Thyroid gland (tissue), 4 donors: ENCODE data around the gene MED27. TPM values are rescaled to one million over a fixed set of nuclear protein-coding genes. Genes with fewer than 3 reads are reported as not detected.

Experiments used
- DNase-seq, 2 donors: peaks; one replicate each; pipeline ENCODE4 v3.0.0-alpha.2; 2019
- H3K27ac ChIP-seq, 3 donors: fragments of 200-600 bp; sonication (generic); 1 replicate in 2 of 3; 2 replicates in 1 of 3; pipeline ENCODE4 v1.5.1; 2016 to 2019; ENCODE audit warnings: mild to moderate bottlenecking in 1 of 3, moderate library complexity in 1 of 3
- H3K27me3 ChIP-seq: fragments of 200-600 bp; sonication (generic); one replicate; pipeline ENCODE4 v1.5.1; 2019
- H3K36me3 ChIP-seq, 2 donors: fragments of 200-600 bp; sonication (generic); one replicate each; pipeline ENCODE4 v1.5.1; 2016 to 2019
- H3K4me1 ChIP-seq, 2 donors: fragments of 200-600 bp; sonication (generic); one replicate each; pipeline ENCODE4 v1.5.1; 2017 to 2019
- H3K4me3 ChIP-seq, 3 donors: fragments of 200-600 bp; sonication (generic); replicated peaks in 1 of 3; 1 replicate in 2 of 3; 2 replicates in 1 of 3; pipeline ENCODE4 v1.5.1; 2016; ENCODE audit warnings: mild to moderate bottlenecking in 1 of 3
- H3K9me3 ChIP-seq: fragments of 200-600 bp; sonication (generic); one replicate; pipeline ENCODE4 v1.5.1; 2017
- POLR2A ChIP-seq, 2 donors: fragments of 450-650 bp; IDR thresholded peaks; one replicate each; pipeline ENCODE4 v1.6.1; 2017; ENCODE audit warnings: antibody characterized with exemption in 2 of 2, mild to moderate bottlenecking in 2 of 2, moderate library complexity in 1 of 2
- WGBS, 2 donors: methylation state at CpG; one replicate each; pipeline ENCODE4 v1.1.5; 2017; 5-methylcytosine and 5-hydroxymethylcytosine counted together
- intact Hi-C: fragments of 100-400 bp; cut with DNase I; formaldehyde crosslinking; loops from one replicate; pipeline ENCODE4 v1.15.1; 2023
- total RNA-seq, 4 donors: library from RNA; depleted of rRNA; stranded (reverse); fragments of >200 nt; gene quantifications; one replicate each; pipeline ENCODE4 v1.2.3, GENCODE V29; 2016
- TF ChIP-seq, protein P1 (sequence below), 6 experiments: fragments of 200-600 bp in 3 of 6; fragments of 450-650 bp in 3 of 6; sonication (generic) in 3 of 6; IDR thresholded peaks; one replicate each; pipeline ENCODE4 v1.5.1; 2016 to 2019; ENCODE audit warnings: antibody characterized with exemption in 6 of 6, mild to moderate bottlenecking in 2 of 6, inconsistent platforms in 1 of 6, moderate library complexity in 1 of 6

The MED27 gene
- total RNA-seq, 4 donors from 2014 or later: 15.3 to 19.5 (median 16.7) TPM

DNA sequence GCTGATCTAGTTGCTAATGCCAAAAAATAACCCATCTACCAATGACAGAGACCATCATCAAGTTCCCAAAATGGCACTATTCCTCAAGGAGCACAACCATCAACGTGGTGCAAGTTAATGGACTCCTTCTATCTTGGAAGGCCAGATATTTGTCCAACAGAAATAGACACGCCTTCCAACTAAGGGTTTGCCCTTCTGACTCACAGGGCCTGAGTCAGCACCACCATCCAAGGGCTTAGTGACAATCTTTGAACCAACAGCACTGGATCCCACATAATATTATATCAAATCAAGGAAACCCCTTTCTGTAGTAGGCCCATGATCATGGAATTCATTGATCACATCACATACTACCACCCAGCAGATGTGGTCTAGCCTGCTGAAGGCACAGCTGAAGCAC lies 84.3 kb downstream of the MED27 start:
- Histone ChIP-seq H3K4me1 (no peaks in the 10 kb centered on the region), H3K27me3 (no peaks in the 10 kb centered on the region), H3K9me3 (no peaks in the 10 kb centered on the region), H3K4me3 (no peak overlapping the region), H3K27ac (no peak overlapping the region), H3K36me3 (no peaks in the 10 kb centered on the region)
- DNase-seq: no peak
- 100% methylated on average over 2 of the region's 2 CpGs for WGBS, 2 donors
- no peak for TF ChIP-seq POLR2A (IDR thresholded peaks at IDR 0.05)
- TF ChIP-seq, protein P1, sequence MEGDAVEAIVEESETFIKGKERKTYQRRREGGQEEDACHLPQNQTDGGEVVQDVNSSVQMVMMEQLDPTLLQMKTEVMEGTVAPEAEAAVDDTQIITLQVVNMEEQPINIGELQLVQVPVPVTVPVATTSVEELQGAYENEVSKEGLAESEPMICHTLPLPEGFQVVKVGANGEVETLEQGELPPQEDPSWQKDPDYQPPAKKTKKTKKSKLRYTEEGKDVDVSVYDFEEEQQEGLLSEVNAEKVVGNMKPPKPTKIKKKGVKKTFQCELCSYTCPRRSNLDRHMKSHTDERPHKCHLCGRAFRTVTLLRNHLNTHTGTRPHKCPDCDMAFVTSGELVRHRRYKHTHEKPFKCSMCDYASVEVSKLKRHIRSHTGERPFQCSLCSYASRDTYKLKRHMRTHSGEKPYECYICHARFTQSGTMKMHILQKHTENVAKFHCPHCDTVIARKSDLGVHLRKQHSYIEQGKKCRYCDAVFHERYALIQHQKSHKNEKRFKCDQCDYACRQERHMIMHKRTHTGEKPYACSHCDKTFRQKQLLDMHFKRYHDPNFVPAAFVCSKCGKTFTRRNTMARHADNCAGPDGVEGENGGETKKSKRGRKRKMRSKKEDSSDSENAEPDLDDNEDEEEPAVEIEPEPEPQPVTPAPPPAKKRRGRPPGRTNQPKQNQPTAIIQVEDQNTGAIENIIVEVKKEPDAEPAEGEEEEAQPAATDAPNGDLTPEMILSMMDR (IDR thresholded peaks at IDR 0.05): no peak
- intact Hi-C loops: no loop called here

DNA sequence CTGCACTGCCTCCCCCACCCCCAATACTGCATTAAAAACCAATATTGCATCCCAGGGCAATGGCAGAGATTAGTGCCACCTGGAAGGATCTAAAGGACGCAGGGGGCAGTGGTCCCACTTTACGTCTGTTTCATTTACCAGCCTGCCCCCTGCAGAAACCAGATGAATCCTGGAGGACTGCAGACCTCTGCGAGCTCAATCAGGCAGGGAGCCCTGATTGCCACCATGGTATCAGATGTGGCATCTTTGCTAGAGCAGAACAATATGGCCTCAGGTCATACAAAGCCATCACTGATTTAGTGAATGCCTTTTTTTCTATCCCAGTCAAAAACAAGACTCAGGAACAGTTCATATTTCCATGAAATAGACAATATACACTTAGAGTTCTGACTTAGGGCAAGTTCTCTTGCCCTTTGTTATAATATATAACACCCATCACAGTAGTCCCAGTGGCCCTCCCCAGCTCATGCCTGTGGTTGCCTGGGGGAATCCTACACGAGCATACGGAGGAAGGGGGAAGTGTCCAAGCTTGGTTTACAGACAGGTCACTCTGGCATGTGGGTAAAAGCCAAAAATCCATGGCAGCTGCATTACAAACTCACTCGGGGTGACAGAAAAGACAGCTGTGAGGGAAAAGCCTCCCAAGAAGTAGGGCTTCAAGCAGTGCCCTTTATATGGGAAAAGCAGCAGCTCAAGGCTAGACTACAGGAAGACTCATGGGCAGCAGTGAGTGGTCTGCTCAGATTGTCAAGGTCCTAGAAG lies 85.1 kb downstream of the MED27 start:
- Histone ChIP-seq H3K27me3 (no peaks in the 10 kb centered on the region), H3K4me3 (no peak overlapping the region), H3K27ac (no peak overlapping the region), H3K4me1 (no peaks in the 10 kb centered on the region), H3K36me3 (no peaks in the 10 kb centered on the region), H3K9me3 (no peaks in the 10 kb centered on the region)
- TF ChIP-seq POLR2A (IDR thresholded peaks at IDR 0.05): no peak
- TF ChIP-seq, protein P1 (IDR thresholded peaks at IDR 0.05): no peak
- intact Hi-C loops: no loop called here
- WGBS, 2 donors: 79 to 80% methylated on average over 6 of the region's 6 CpGs
- DNase-seq: no peak

DNA sequence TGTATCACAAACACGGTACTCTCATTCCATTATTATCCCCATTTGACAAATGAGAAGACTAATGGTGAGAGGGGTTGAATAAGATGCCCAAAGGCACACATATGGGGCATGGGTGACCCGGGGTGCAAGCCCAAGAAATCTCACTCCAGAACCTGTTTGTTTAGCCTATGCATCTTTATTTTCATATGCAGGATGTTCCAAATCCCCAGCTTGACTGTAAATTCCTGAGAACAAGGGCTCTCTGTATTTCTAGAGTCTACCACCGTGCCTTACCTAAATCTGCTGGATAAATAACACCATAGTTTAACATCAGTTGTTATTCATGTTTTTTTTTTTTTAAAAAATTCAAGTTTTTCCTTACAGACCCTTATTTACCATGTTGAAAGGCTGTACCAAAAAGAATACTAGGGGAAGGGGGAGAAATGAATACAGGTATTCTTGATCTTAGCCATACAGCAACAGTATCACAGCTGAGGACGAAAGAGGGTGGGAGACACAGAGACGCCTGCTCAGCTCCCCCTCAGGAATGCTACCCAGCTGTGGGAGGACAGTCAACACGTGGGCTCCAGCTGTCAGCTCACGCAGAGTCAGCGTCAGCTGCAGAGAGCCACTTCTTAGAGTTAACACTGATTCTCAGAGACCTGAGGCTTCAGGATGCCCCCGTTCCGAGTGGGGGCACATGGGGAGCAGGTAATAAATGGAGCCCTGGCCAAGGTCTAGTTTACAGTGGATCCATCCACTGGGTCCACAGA lies 86.6 kb downstream of the MED27 start:
- no peaks in the 10 kb centered on the region for H3K9me3 ChIP-seq
- WGBS, 2 donors: 80 to 87% methylated on average over 9 to 10 of the region's 10 CpGs
- H3K27ac ChIP-seq: no peak overlapping the region
- intact Hi-C loops: no loop called here
- H3K36me3 ChIP-seq: no peaks in the 10 kb centered on the region
- no peaks in the 10 kb centered on the region for H3K27me3 ChIP-seq
- TF ChIP-seq POLR2A (IDR thresholded peaks at IDR 0.05): no peak
- TF ChIP-seq, protein P1 (IDR thresholded peaks at IDR 0.05): no peak
- DNase-seq: no peak
- H3K4me1 ChIP-seq: no peaks in the 10 kb centered on the region
- H3K4me3 ChIP-seq: no peak overlapping the region

DNA sequence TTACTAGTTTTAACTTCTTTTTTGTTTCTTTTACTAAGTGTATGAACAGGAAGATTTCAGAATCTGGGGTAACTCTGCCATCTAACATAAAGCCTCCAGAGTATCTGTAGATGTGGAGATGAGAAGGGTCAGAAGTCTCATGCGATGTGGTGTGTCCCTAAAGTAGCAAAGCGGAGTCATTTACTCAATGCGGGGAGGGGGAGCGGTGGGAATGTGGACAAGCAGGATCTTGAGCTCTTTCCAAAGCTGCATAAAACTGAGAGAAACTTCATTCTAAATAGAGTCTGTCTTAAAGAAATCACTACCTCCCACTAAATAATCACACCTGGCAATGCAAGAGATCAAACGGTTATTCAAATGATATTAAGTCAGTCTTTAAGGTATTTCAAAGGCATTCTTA lies 92.4 kb downstream of the MED27 start:
- Histone ChIP-seq H3K4me3 (no peak overlapping the region), H3K27me3 (no peaks in the 10 kb centered on the region), H3K27ac (no peak overlapping the region), H3K36me3 (no peaks in the 10 kb centered on the region), H3K9me3 (no peaks in the 10 kb centered on the region), H3K4me1 (no peaks in the 10 kb centered on the region)
- intact Hi-C loops: no loop called here
- DNase-seq: no peak
- TF ChIP-seq, protein P1 (IDR thresholded peaks at IDR 0.05): no peak
- TF ChIP-seq POLR2A (IDR thresholded peaks at IDR 0.05): no peak
- 90 to 91% methylated on average over 5 of the region's 5 CpGs for WGBS, 2 donors

DNA sequence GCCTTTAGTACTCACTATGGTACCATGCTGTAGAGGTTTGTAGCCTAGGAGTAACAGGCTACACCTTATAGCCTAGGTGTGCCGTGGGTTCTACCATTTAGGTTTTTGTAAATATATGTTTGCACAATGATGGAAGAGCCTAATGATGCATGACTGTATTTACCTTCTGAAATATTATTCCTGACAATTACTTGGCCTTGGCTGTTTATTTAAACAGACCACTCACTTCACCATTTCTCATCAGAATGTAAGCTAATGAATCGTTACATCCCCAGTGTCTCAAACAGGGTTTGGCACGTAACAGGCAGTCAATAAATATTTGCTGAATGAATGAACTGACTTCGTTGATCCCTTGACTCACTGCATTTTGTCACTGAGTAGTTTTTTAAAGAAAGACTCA lies 93.1 kb downstream of the MED27 start:
- no peaks in the 10 kb centered on the region for H3K4me1 ChIP-seq
- intact Hi-C loops: no loop called here
- no peaks in the 10 kb centered on the region for H3K27me3 ChIP-seq
- no peaks in the 10 kb centered on the region for H3K9me3 ChIP-seq
- H3K4me3 ChIP-seq: no peak overlapping the region
- DNase-seq: no peak
- TF ChIP-seq, protein P1 (IDR thresholded peaks at IDR 0.05): no peak
- TF ChIP-seq POLR2A (IDR thresholded peaks at IDR 0.05): no peak
- WGBS, 2 donors: 90 to 91% methylated on average over 4 of the region's 4 CpGs
- H3K36me3 ChIP-seq: no peaks in the 10 kb centered on the region
- H3K27ac ChIP-seq: no peak overlapping the region
